NCI-H2107 (cell line): ENCODE results near the gene IFIT1B.
"Not testable (repeated sequence)": the region's sequence is repeated elsewhere in the genome, so short reads cannot be mapped to it uniquely, and the experiment has no call there.

Experiments
- DNase-seq: peaks from one replicate; lab custom pipeline; 2025; lab: John Stamatoyannopoulos, UW

IFIT1B gene

GRCh38 chr10:89348481-89348880 is 29.4 kb upstream of the IFIT1B start:
- no peak for DNase-seq

GRCh38 chr10:89348975-89349374 is 28.9 kb upstream of the IFIT1B start:
- no peak for DNase-seq

GRCh38 chr10:89350631-89351315 is 27.1 kb upstream of the IFIT1B start:
- not testable (repeated sequence) for DNase-seq

GRCh38 chr10:89351412-89351779 is 26.5 kb upstream of the IFIT1B start:
- no peak for DNase-seq

- DNase-seq, result no peak
These were observed 25.9 kb upstream of the IFIT1B start for GRCh38 chr10:89351780-89352597.

GRCh38 chr10:89352802-89353201 is 25.1 kb upstream of the IFIT1B start:
- no peak for DNase-seq

GRCh38 chr10:89355394-89355931 is 22.4 kb upstream of the IFIT1B start:
- DNase-seq, result no peak

- no peak for DNase-seq
These were observed 20.8 kb upstream of the IFIT1B start for GRCh38 chr10:89357096-89357495.

GRCh38 chr10:89357975-89358374 is 19.9 kb upstream of the IFIT1B start:
- DNase-seq, result no peak

GRCh38 chr10:89360157-89360556 is 17.7 kb upstream of the IFIT1B start:
- no peak for DNase-seq

- DNase-seq, result no peak
These were observed 14.9 kb upstream of the IFIT1B start for GRCh38 chr10:89362929-89363328.

- DNase-seq, result no peak
These were observed 14.0 kb upstream of the IFIT1B start for GRCh38 chr10:89363729-89364442.

GRCh38 chr10:89364531-89364930 is 13.3 kb upstream of the IFIT1B start:
- no peak for DNase-seq

GRCh38 chr10:89367529-89367928 is 10.3 kb upstream of the IFIT1B start:
- DNase-seq, result no peak

- DNase-seq, result no peak
These were observed 9.7 kb upstream of the IFIT1B start for GRCh38 chr10:89368129-89368528.

- no peak for DNase-seq
These were observed 8.4 kb upstream of the IFIT1B start for GRCh38 chr10:89369156-89370105.

GRCh38 chr10:89371079-89371478 is 6.8 kb upstream of the IFIT1B start:
- DNase-seq, result no peak

- DNase-seq, result no peak
These were observed 5.9 kb upstream of the IFIT1B start for GRCh38 chr10:89371987-89372386.

- no peak for DNase-seq
These were observed 3.7 kb upstream of the IFIT1B start for GRCh38 chr10:89373916-89374711.

GRCh38 chr10:89374713-89375141 is 3.1 kb upstream of the IFIT1B start:
- no peak for DNase-seq

GRCh38 chr10:89379103-89379502 is 1.2 kb downstream of the IFIT1B start:
- DNase-seq, result no peak
